GM19397 (cell line): ENCODE data around the gene RARG.

Source experiments
- ATAC-seq: cut with Tn5 transposase; IDR thresholded peaks from one replicate; pipeline ENCODE4 v1.9.1; 2021; ENCODE audit warnings: mild to moderate bottlenecking, moderate library complexity; ENCODE audit not compliant: unreplicated experiment

The RARG gene

GRCh38 chr12:53224061-53224896, 7.7 kb downstream of the RARG start:
- no peak for ATAC-seq

- no peak for ATAC-seq
Measured at GRCh38 chr12:53223389-53224060, 8.5 kb downstream of the RARG start.

- ATAC-seq: no peak
Measured at GRCh38 chr12:53222806-53223261, 9.2 kb downstream of the RARG start.

- ATAC-seq: no peak
Measured at GRCh38 chr12:53222170-53222721, 9.8 kb downstream of the RARG start.

GRCh38 chr12:53221203-53222080, 10.6 kb downstream of the RARG start:
- peak; percentile 30 for ATAC-seq

- peak; percentile 45 for ATAC-seq
Measured at GRCh38 chr12:53220694-53221202, 11.3 kb downstream of the RARG start.

GRCh38 chr12:53219956-53220693, 11.9 kb downstream of the RARG start:
- peak; percentile 28 for ATAC-seq

GRCh38 chr12:53219292-53219955, 12.6 kb downstream of the RARG start:
- ATAC-seq: peak; percentile 5

- no peak for ATAC-seq
Measured at GRCh38 chr12:53218551-53219291, 13.3 kb downstream of the RARG start.

GRCh38 chr12:53217931-53218307, 14.1 kb downstream of the RARG start:
- no peak for ATAC-seq

- no peak for ATAC-seq
Measured at GRCh38 chr12:53217051-53217930, 14.7 kb downstream of the RARG start.

- no peak for ATAC-seq
Measured at GRCh38 chr12:53215497-53215896, 16.5 kb downstream of the RARG start.

GRCh38 chr12:53214687-53215455, 17.1 kb downstream of the RARG start:
- ATAC-seq: no peak

- ATAC-seq: no peak
Measured at GRCh38 chr12:53214221-53214620, 17.8 kb downstream of the RARG start.

- ATAC-seq: no peak
Measured at GRCh38 chr12:53213348-53213747, 18.7 kb downstream of the RARG start.

GRCh38 chr12:53212931-53213330, 19.1 kb downstream of the RARG start:
- ATAC-seq: no peak
